HG03460 (cell line): ENCODE results near the gene PTPRM.

Experiments used
- ATAC-seq: cut with Tn5 transposase; IDR thresholded peaks from one replicate; pipeline ENCODE4 v1.9.1; 2021; ENCODE audit not compliant: unreplicated experiment

PTPRM gene

GRCh38 chr18:8140841-8141501 lies 573.9 kb downstream of the PTPRM start:
- ATAC-seq = no peak

DNA sequence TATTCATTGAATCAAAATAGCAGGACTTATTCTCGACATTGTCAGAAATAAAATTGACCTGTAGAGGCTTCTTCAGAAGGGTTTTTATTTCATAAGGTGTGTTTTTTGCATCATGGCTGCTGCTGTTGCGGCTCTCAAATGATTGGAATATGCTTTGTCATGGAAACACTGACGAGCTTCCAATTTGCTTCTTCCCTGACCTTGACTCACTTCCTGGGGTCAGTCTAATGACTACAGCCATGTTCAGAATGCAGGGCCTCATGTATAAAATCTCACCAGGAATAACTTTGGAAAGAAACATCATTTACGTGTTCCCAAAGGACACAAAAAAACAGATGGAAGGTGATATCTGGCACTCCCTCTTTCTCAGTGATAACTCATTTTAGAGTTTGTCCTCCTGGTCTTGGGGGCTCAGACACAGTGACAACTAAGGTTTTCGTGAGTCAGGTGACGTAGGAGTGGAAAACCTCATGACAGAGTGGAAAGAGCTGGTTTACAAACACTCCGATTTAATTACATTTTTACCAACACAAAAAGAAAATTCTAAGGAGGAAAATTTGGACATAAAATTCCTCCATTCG lies 575.1 kb downstream of the PTPRM start:
- no peak for ATAC-seq

- ATAC-seq = no peak
Measured at GRCh38 chr18:8142932-8143331, 575.8 kb downstream of the PTPRM start.

DNA sequence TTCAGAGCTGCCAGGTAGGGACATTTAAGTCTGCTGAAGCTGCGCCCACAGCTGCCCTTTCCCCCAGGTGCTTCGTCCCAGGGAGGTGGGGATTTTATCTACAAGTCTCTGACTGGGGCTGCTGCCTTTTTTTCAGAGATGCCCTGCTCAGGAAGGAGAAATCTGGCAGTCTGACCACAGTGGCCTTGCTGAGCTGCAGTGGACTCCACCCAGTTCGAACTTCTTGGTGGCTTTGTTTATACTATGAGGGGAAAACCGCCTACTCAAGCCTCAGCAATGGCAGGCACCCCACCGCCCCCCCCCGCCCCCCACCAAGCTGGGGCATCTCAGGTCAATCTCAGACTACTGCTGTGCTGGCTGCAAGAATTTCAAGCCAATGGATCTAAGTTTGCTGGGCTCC lies 584.1 kb downstream of the PTPRM start:
- no peak for ATAC-seq

- no peak for ATAC-seq
Measured at GRCh38 chr18:8153887-8154583, 586.9 kb downstream of the PTPRM start.

DNA sequence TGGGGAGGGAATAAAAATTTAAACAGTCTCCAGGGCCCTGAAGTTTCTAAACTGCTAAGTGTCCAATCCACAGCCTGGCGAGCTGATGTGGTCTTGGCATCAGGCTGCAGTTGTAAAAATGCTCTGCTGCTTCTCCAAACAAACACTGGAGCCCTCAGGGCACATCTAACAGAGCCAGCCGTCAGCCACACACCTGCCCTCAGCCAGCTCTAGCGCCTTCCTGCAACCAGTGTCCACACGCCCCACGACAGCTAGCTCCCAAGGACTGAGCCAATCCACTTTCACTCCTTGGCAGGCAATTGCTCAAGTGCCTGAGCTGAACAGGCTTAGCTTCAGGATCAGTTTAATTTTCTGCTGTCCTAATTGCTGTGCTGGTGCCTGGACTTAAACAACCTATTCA lies 595.7 kb downstream of the PTPRM start:
- ATAC-seq = no peak

DNA sequence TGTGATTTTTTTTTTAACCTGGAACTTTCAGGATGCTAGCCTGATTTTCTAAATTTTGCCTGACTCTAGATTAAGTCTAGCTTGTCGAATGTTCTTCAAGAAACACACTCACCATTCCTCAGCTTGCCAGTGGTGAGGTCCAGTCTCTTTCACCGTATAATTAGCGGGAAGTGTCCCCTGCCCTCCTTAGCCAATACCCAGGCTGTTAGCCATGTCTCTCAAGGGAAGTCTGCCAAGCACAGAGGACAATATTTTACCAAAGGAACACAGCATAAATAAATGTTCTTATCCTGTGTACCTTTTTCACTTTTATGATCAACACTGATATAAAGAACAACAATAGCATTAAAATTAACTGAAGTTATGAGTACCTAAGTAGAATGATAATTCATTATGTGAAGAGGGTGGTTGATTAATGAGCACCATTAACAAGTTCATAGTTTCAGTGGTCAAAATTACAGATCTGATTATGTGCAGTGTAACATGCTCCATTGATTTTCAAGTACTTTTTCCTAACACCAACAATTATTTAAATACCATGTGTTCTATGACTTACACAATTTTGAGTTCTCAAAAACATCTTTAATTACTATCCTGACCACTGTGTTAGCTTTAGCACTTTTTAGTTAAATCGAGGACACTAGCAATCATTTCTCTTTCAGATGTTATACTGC lies 596.3 kb downstream of the PTPRM start:
- ATAC-seq = no peak

DNA sequence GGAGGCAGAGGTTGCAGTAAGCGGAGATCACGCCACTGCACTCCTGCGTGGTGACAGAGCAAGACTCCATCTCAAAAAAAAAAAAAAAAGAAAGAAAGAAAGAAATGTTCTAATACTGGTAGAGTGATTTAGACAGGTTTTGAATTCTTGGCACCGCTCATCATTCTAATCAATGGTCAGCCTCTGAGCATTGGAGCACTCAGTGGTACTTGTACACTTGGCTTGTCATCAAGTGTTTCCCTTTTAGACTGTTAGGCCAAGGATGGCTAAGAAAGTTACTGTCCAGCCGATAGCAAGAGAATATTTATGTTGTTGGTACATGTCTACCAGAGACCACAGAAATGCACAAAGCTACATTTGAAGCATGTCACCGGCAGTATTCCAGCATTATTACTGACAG lies 598.0 kb downstream of the PTPRM start:
- no peak for ATAC-seq

GRCh38 chr18:8167026-8167425 lies 599.9 kb downstream of the PTPRM start:
- no peak for ATAC-seq

DNA sequence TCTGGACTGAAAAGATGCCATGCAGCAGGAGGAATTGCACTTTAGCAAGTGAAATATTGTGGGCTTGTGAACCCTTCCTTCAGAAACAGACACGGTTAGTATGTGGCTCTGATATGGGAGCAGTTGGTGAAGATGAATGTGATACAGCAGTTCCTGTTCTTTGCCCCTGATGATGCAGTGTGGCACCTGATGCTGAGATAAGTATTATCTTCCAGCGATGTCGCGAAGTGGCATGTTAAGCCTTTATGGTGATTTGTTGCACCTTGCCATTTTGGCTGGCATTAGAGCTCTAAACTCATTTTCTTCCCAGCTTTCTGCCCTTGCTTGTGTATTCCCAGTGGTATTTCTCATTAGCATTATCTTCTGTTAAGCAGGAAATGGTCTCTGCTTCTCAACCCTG lies 600.6 kb downstream of the PTPRM start:
- ATAC-seq = no peak

DNA sequence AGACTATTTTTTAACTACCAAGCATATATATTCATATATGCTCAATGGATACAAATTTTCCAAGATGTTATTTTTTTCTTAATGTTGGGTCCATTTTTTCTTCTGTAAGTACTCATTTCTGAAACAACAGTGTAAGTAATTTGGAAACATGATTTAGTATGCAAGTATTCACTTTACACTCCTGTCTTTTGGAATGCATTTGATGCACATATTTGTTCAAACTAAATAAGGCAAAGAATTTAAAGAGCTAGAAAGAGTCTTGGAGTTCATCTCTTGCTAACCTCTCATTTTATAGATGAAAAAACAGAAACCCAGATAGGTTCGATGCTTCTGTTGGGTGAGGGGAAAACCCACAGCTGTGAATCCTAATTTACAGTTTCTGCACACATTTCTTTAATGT lies 602.6 kb downstream of the PTPRM start:
- ATAC-seq = no peak

DNA sequence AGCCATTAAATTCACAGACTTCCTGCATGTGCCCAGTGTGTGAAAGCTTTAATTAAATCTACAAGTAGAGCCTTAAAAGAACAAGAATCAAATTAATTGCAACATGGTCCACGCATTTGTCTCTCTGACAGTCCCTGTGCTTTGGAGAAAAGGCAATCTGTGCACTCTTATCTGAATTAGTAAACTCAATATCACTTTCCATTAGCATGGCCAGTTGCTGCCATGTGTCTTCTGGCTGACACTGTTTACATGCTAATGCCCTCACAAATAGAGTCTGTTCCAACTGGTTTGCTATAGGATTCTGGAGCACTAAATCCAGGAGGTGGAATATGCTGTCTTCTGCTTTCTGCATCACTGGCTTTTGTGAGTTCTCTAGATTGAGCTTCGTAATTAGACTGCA lies 607.7 kb downstream of the PTPRM start:
- ATAC-seq = no peak

GRCh38 chr18:8175501-8176061 lies 608.5 kb downstream of the PTPRM start:
- ATAC-seq = no peak

DNA sequence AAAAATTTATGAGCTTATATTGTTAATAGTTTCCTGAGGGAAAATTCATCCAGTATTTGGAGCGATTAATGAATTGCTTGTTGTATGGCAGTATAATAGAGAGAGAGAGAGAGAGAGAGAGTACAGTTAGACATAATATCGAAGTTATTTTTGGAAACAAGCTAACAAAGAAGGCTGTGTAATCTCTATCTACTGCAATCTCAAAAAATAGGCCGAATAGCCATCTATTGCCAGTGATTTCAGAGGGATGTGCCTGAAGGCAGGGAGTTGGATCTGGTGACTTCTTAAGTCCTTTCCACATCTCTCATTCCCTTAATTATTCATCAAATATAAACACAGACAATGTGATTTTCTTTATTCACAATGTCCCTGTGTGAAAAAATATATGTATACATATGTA lies 609.0 kb downstream of the PTPRM start:
- ATAC-seq = no peak

DNA sequence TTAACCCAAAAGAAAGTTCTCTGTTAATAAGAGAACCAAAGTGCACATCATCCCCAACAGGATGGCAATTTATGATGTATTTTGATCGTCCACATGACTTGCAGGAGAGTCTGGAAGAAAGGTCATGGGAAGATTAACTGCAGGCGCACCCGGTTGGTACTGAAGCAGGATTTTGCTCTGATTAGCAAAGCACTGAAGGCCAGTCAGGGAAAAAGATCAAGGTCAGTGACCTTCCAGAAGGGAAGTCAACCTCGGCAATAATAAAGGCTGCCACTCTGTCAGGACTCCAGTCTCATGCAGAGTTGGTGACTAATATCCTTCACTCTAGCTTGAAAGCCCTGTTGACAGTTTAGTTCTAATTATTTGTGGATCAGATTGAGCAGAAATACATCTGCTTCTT lies 609.4 kb downstream of the PTPRM start:
- ATAC-seq = no peak

DNA sequence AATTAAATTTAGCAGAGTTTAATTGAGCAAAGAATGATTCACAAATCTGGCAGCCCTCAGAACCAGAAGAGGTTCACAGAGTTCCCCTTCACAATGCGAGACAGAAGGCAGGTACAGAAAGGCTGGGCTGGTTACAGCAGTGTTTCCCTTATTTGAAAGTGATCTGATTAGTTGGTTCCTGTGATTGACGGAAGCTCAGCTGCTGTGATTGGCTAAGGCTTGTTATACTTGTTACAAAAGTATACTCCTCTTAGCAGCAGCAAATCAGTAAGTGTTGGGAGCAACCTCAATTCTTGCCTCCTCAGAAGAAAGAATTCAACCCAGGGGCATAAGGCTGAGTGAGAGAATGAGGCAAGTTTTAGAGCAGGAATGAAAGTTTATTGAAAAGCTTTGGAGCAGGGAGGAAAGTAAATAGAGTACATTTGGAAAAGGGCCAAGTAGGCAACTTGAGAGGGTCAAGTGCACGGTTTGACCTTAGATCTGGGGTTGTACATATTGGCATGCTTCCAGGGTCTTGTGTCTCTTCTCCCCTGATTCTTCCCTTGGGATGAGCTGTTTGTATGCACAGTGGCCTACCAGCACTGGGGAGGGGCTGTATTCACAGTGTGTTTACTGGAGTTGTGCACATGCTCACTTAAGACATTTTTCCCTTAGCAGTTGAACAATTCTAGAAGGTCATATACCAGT lies 610.4 kb downstream of the PTPRM start:
- no peak for ATAC-seq

- no peak for ATAC-seq
Measured at GRCh38 chr18:8186413-8186812, 619.3 kb downstream of the PTPRM start.

DNA sequence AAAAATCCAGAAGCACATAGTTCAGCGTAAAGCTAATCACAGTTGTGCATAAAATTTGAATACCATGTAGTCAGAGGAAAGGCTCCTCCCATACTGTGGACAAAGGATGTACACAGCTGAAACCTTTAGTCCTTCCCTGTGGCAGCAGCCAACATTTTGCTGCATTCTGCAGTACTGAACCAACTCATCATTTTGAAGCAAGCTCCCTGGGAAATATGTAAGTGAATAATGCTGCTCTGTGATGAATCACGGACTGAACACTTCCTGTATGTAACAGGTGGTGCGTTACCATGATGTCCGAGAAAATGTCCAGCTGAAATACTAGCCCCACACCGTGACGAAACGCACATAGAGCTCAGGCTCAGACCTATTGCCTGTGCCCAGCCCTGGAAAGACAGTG lies 621.1 kb downstream of the PTPRM start:
- ATAC-seq = no peak

- no peak for ATAC-seq
Measured at GRCh38 chr18:8190980-8191379, 623.9 kb downstream of the PTPRM start.

GRCh38 chr18:8194431-8194830 lies 627.3 kb downstream of the PTPRM start:
- no peak for ATAC-seq

GRCh38 chr18:8196238-8196637 lies 629.1 kb downstream of the PTPRM start:
- ATAC-seq = no peak
